Effector CD8-positive, alpha-beta T cell (primary cell): ENCODE data around the gene OR5K2.

ENCODE experiments used
- DNase-seq: peaks from one replicate; lab custom pipeline; 2025; lab: John Stamatoyannopoulos, UW
- total RNA-seq, 4 experiments: gene quantifications; one replicate each; lab custom pipeline; 2026; lab: John Stamatoyannopoulos, UW

OR5K2 gene
- total RNA-seq, result 0 reads per million in 4 experiments

GRCh38 chr3:98497381-98497780 is at the start of gene OR5K2:
OR5K2 (plus strand) TSS chr3:98497681; CDS start chr3:98497681, 0 bp downstream.
- DNase-seq, result no peak

- DNase-seq, result no peak
Measured at GRCh38 chr3:98449606-98450193, 47.8 kb upstream of the OR5K2 start.

GRCh38 chr3:98450372-98450771 is 47.1 kb upstream of the OR5K2 start:
- DNase-seq, result no peak

- no peak for DNase-seq
Measured at GRCh38 chr3:98453827-98454226, 43.7 kb upstream of the OR5K2 start.

GRCh38 chr3:98454929-98455328 is 42.6 kb upstream of the OR5K2 start:
- DNase-seq, result no peak

- DNase-seq, result no peak
Measured at GRCh38 chr3:98457543-98457942, 39.9 kb upstream of the OR5K2 start.

GRCh38 chr3:98460220-98460619 is 37.3 kb upstream of the OR5K2 start:
- DNase-seq, result no peak

- no peak for DNase-seq
Measured at GRCh38 chr3:98462901-98463300, 34.6 kb upstream of the OR5K2 start, which contains the start of gene OR5K1. OR5K1 (plus strand) TSS chr3:98463201; CDS start chr3:98469577, 6,376 bp downstream.

GRCh38 chr3:98482717-98483482 is 14.6 kb upstream of the OR5K2 start:
- no peak for DNase-seq

GRCh38 chr3:98483626-98484025 is 13.9 kb upstream of the OR5K2 start:
- DNase-seq, result no peak

- no peak for DNase-seq
Measured at GRCh38 chr3:98500019-98500418, 2.5 kb downstream of the OR5K2 start.

- no peak for DNase-seq
Measured at GRCh38 chr3:98501270-98501669, 3.8 kb downstream of the OR5K2 start.

GRCh38 chr3:98501863-98502576 is 4.5 kb downstream of the OR5K2 start:
- DNase-seq, result no peak

GRCh38 chr3:98504539-98504938 is 7.1 kb downstream of the OR5K2 start:
- no peak for DNase-seq

- DNase-seq, result no peak
Measured at GRCh38 chr3:98508582-98508981, 11.1 kb downstream of the OR5K2 start.

GRCh38 chr3:98512576-98512975 is 15.1 kb downstream of the OR5K2 start:
- no peak for DNase-seq

- DNase-seq, result no peak
Measured at GRCh38 chr3:98513091-98513511, 15.6 kb downstream of the OR5K2 start.

GRCh38 chr3:98513736-98514135 is 16.3 kb downstream of the OR5K2 start:
- no peak for DNase-seq

GRCh38 chr3:98514948-98515347 is 17.5 kb downstream of the OR5K2 start:
- no peak for DNase-seq

- no peak for DNase-seq
Measured at GRCh38 chr3:98518816-98519215, 21.3 kb downstream of the OR5K2 start.

- DNase-seq, result no peak
Measured at GRCh38 chr3:98519351-98519750, 21.9 kb downstream of the OR5K2 start.

GRCh38 chr3:98521897-98522543 is 24.5 kb downstream of the OR5K2 start:
- peak; percentile 1 for DNase-seq
